K562 (cell line): ENCODE data around the gene NINJ2. TPM values are rescaled to one million over a fixed set of nuclear protein-coding genes. Genes with fewer than 3 reads are reported as not detected.

ENCODE experiments used
- BDP1 ChIP-seq: IDR thresholded peaks from 3 replicates; pipeline ENCODE4 v1.6.1; 2011; ENCODE audit not compliant: insufficient read length, insufficient read depth
- KDM5B ChIP-seq: fragments of 200-600 bp; sonication (generic); IDR thresholded peaks from 2 replicates; pipeline ENCODE4 v1.6.1; 2012; ENCODE audit warnings: low read depth, mild to moderate bottlenecking, moderate library complexity, low read length, control low read depth, inconsistent platforms; ENCODE audit not compliant: insufficient replicate concordance
- MCM3 ChIP-seq: fragments of 450-650 bp; IDR thresholded peaks from 2 replicates; pipeline ENCODE4 v1.6.1; 2016
- PML ChIP-seq: IDR thresholded peaks from 2 replicates; pipeline ENCODE4 v1.6.1; 2012; ENCODE audit warnings: low read length, inconsistent platforms
- POLR2B ChIP-seq: fragments of 450-650 bp; IDR thresholded peaks from 2 replicates; pipeline ENCODE4 v1.6.1; 2018; ENCODE audit warnings: low read depth; ENCODE audit not compliant: partially characterized antibody
- PTRF ChIP-seq: fragments of 450-650 bp; IDR thresholded peaks from 2 replicates; pipeline ENCODE4 v1.6.1; 2016; ENCODE audit warnings: mild to moderate bottlenecking, missing genetic modification characterization, missing compliant biosample characterization
- RUNX1 ChIP-seq: sonication (generic); IDR thresholded peaks from 2 replicates; pipeline ENCODE4 v1.6.1; 2016; ENCODE audit warnings: antibody characterized with exemption, low read depth
- SMAD2 ChIP-seq: fragments of 150-350 bp; IDR thresholded peaks from 2 replicates; pipeline ENCODE4 v1.6.1; 2014; ENCODE audit warnings: low read depth, mild to moderate bottlenecking, low read length
- ZNF274 ChIP-seq: IDR thresholded peaks from 2 replicates; pipeline ENCODE4 v1.6.1; 2011; ENCODE audit warnings: low read depth, mild to moderate bottlenecking, low read length, moderate library complexity, borderline replicate concordance
- polyA plus RNA-seq, 8 experiments: library from polyadenylated mRNA; depleted of rRNA in 4 of 8; stranded (reverse) in 5 of 8; unstranded in 3 of 8; fragments of >200 nt; fragmentation: Nextera tagmentation in 2 of 8; fragmentation: Illumina TruSeq in 1 of 8; extraction: Ambion mirVana in 2 of 8; extraction: Trizol in 1 of 8; gene quantifications; 2 replicates each; pipeline versions ENCODE4 v1.2.1 to v1.2.3, GENCODE V29; 2011 to 2014; ENCODE audit warnings: inconsistent platforms in 1 of 8, missing spikeins in 1 of 8
- total RNA-seq, 7 experiments: library from RNA; depleted of rRNA in 6 of 7; stranded (reverse); fragments of >200 nt in 6 of 7; fragmentation: Illumina TruSeq in 2 of 7; extraction: Trizol in 2 of 7; gene quantifications; 2 replicates each; pipeline versions ENCODE4 v1.2.1 to v1.2.3, GENCODE V29; 2011 to 2021; ENCODE audit warnings: low replicate concordance in 1 of 7
- TF ChIP-seq, protein P1 (sequence below): fragments of 200-600 bp; sonication (generic); IDR thresholded peaks from one replicate; pipeline ENCODE4 v1.6.1; 2012; ENCODE audit warnings: mild to moderate bottlenecking, low read depth, low read length, inconsistent platforms

NINJ2 gene
- total and polyA plus RNA-seq, 9 of the 15 experiments (the other 6 are each of a cell fraction or from before 2014, with no cell fraction given): 2.6 to 16.0 (median 4.5) TPM

DNA sequence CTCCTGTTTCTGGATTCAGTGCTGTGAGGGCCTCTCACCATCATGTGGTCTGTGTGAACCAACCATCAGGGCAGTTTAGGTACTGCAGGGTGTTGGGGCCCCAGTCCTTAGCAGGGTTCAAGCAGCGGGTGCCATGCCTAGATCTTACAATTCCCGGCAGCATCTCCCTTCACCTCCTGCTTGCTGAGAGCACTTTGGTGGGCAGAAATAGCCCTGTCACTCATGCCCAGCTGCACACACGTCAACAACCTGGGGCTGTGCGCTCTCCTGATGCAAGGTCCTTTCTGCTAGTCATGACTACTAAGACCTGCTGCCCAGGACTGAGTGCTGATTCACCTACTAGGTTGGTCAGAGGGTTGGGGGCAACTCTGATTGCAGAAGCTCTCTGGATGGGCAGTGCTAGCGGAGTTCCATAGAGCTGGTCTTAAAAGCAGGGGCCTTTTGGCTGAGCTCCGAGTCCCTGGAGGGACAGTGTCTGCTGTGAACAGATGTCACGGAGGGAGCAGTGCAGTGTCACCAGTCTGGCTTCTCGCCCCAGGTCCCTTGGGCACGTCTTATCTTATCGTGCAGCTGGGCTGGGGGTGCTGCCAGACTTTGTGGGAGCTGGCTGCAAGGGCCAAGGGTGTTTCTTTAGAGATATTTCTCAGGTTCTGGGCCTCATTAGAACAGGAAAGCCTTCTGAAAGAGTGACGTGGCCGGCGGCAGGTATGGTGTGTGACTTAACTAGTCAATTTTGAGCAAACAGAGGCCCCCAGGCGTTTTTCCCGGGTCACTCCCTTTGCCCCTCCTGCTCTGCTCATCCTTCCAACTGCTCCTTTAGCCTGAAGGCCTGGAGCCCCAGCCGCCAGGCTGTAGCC is 71.8 kb downstream of the NINJ2 start (continued):
- TF ChIP-seq PTRF (tag) (no peak), ZNF274 (peak; percentile 63; the same call in 1 of the 2 replicates), RUNX1 (no peak), POLR2B (no peak), MCM3 (no peak), PML (peak; percentile 96), KDM5B (no peak), BDP1 (no peak), SMAD2 (no peak)
- TF ChIP-seq, protein P1, sequence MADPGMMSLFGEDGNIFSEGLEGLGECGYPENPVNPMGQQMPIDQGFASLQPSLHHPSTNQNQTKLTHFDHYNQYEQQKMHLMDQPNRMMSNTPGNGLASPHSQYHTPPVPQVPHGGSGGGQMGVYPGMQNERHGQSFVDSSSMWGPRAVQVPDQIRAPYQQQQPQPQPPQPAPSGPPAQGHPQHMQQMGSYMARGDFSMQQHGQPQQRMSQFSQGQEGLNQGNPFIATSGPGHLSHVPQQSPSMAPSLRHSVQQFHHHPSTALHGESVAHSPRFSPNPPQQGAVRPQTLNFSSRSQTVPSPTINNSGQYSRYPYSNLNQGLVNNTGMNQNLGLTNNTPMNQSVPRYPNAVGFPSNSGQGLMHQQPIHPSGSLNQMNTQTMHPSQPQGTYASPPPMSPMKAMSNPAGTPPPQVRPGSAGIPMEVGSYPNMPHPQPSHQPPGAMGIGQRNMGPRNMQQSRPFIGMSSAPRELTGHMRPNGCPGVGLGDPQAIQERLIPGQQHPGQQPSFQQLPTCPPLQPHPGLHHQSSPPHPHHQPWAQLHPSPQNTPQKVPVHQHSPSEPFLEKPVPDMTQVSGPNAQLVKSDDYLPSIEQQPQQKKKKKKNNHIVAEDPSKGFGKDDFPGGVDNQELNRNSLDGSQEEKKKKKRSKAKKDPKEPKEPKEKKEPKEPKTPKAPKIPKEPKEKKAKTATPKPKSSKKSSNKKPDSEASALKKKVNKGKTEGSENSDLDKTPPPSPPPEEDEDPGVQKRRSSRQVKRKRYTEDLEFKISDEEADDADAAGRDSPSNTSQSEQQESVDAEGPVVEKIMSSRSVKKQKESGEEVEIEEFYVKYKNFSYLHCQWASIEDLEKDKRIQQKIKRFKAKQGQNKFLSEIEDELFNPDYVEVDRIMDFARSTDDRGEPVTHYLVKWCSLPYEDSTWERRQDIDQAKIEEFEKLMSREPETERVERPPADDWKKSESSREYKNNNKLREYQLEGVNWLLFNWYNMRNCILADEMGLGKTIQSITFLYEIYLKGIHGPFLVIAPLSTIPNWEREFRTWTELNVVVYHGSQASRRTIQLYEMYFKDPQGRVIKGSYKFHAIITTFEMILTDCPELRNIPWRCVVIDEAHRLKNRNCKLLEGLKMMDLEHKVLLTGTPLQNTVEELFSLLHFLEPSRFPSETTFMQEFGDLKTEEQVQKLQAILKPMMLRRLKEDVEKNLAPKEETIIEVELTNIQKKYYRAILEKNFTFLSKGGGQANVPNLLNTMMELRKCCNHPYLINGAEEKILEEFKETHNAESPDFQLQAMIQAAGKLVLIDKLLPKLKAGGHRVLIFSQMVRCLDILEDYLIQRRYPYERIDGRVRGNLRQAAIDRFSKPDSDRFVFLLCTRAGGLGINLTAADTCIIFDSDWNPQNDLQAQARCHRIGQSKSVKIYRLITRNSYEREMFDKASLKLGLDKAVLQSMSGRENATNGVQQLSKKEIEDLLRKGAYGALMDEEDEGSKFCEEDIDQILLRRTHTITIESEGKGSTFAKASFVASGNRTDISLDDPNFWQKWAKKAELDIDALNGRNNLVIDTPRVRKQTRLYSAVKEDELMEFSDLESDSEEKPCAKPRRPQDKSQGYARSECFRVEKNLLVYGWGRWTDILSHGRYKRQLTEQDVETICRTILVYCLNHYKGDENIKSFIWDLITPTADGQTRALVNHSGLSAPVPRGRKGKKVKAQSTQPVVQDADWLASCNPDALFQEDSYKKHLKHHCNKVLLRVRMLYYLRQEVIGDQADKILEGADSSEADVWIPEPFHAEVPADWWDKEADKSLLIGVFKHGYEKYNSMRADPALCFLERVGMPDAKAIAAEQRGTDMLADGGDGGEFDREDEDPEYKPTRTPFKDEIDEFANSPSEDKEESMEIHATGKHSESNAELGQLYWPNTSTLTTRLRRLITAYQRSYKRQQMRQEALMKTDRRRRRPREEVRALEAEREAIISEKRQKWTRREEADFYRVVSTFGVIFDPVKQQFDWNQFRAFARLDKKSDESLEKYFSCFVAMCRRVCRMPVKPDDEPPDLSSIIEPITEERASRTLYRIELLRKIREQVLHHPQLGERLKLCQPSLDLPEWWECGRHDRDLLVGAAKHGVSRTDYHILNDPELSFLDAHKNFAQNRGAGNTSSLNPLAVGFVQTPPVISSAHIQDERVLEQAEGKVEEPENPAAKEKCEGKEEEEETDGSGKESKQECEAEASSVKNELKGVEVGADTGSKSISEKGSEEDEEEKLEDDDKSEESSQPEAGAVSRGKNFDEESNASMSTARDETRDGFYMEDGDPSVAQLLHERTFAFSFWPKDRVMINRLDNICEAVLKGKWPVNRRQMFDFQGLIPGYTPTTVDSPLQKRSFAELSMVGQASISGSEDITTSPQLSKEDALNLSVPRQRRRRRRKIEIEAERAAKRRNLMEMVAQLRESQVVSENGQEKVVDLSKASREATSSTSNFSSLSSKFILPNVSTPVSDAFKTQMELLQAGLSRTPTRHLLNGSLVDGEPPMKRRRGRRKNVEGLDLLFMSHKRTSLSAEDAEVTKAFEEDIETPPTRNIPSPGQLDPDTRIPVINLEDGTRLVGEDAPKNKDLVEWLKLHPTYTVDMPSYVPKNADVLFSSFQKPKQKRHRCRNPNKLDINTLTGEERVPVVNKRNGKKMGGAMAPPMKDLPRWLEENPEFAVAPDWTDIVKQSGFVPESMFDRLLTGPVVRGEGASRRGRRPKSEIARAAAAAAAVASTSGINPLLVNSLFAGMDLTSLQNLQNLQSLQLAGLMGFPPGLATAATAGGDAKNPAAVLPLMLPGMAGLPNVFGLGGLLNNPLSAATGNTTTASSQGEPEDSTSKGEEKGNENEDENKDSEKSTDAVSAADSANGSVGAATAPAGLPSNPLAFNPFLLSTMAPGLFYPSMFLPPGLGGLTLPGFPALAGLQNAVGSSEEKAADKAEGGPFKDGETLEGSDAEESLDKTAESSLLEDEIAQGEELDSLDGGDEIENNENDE: no peak
